Mesodermal cell (in vitro differentiated cells): Measurements from ENCODE around the gene CGNL1.

Experiments used
- H3K27ac ChIP-seq: 2 replicates; pipeline ENCODE4 v1.7.0; 2013; ENCODE audit warnings: mild to moderate bottlenecking, low read depth, low read length, moderate library complexity; ENCODE audit not compliant: severe bottlenecking
- H3K36me3 ChIP-seq: 2 replicates; pipeline ENCODE4 v1.7.1; 2013; ENCODE audit warnings: mild to moderate bottlenecking, low read length, moderate library complexity; ENCODE audit not compliant: control insufficient read depth, insufficient read depth
- H3K4me1 ChIP-seq: one replicate; pipeline ENCODE4 v1.7.1; 2013; ENCODE audit warnings: mild to moderate bottlenecking, low read length; ENCODE audit not compliant: insufficient read depth, control insufficient read depth, poor library complexity, severe bottlenecking
- H3K4me3 ChIP-seq: 2 replicates; pipeline ENCODE4 v1.7.0; 2013; ENCODE audit warnings: low read length, control low read depth, mild to moderate bottlenecking; ENCODE audit not compliant: insufficient read depth, poor library complexity, severe bottlenecking; ENCODE audit errors: extremely low read depth
- H3K9me3 ChIP-seq: 2 replicates; pipeline ENCODE4 v1.7.1; 2013; ENCODE audit warnings: mild to moderate bottlenecking, low read length, moderate library complexity; ENCODE audit not compliant: control insufficient read depth
- WGBS, 2 experiments: methylation state at CpG; one replicate each; pipeline ENCODE4 v1.1.5; 2013; ENCODE audit warnings: missing lambda C conversion rate in 2 of 2; ENCODE audit not compliant: insufficient coverage in 2 of 2; 5-methylcytosine and 5-hydroxymethylcytosine counted together

The CGNL1 gene

GRCh38 chr15:57477736-57478522 is 101.6 kb downstream of the CGNL1 start:
- Histone ChIP-seq H3K9me3 (no peaks in the 10 kb centered on the region), H3K36me3 (peaks cover 67% of the 10 kb centered on the region), H3K27ac (peak overlapping the region; percentile 36), H3K4me1 (peaks cover 25% of the 10 kb centered on the region), H3K4me3 (no peak overlapping the region)
- 89 to 90% methylated on average over 7 to 8 of the region's 9 CpGs for WGBS, 2 experiments

DNA sequence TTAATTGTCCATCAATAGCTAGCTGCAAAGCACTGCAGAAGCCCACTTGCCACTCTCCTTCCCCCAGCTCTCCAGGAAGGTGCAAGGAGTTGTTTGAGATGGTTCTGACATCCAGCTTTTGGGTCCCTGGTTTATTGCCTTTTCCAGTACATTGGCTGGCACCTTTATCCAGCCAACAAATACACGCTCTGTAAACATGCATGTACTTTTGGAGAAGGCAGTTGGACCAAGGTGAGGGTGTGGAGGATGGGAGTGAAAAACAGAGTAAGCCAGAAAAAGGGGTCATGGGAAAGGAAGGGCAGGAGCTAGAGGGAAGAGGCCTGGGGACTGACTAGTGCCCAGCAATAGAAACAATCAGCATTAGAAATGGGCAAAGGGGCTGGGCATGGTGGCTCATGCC is 102.7 kb downstream of the CGNL1 start:
- no peak overlapping the region for H3K4me3 ChIP-seq
- WGBS, 2 experiments, result 100% methylated on average over 1 of the region's 1 CpG
- H3K4me1 ChIP-seq, result peaks cover 25% of the 10 kb centered on the region
- H3K27ac ChIP-seq, result no peak overlapping the region
- H3K36me3 ChIP-seq, result peaks cover 61% of the 10 kb centered on the region
- H3K9me3 ChIP-seq, result no peaks in the 10 kb centered on the region

- 100% methylated on average over 1 of the region's 3 CpGs for WGBS, 2 experiments
- Histone ChIP-seq H3K4me3 (no peak overlapping the region), H3K27ac (no peak overlapping the region), H3K36me3 (peaks cover 49% of the 10 kb centered on the region), H3K9me3 (no peaks in the 10 kb centered on the region), H3K4me1 (peaks cover 34% of the 10 kb centered on the region)
These were observed 104.9 kb downstream of the CGNL1 start for GRCh38 chr15:57481038-57481705.

GRCh38 chr15:57485869-57486268 is 109.6 kb downstream of the CGNL1 start:
- H3K36me3 ChIP-seq, result peaks cover 32% of the 10 kb centered on the region
- WGBS, 2 experiments, result 18 to 20% methylated on average over 1 of the region's 2 CpGs

GRCh38 chr15:57486833-57487232 is 110.5 kb downstream of the CGNL1 start:
- H3K4me1 ChIP-seq, result peaks cover 28% of the 10 kb centered on the region
- H3K36me3 ChIP-seq, result peaks cover 34% of the 10 kb centered on the region
- H3K27ac ChIP-seq, result peak overlapping the region; percentile 88
- H3K4me3 ChIP-seq, result no peak overlapping the region
- H3K9me3 ChIP-seq, result no peaks in the 10 kb centered on the region

More at GRCh38 chr15:57485869-57486268, 109.6 kb downstream of the CGNL1 start:
- Histone ChIP-seq H3K27ac (peak overlapping the region; percentile 88), H3K9me3 (no peaks in the 10 kb centered on the region), H3K4me3 (no peak overlapping the region), H3K4me1 (peaks cover 28% of the 10 kb centered on the region)

DNA sequence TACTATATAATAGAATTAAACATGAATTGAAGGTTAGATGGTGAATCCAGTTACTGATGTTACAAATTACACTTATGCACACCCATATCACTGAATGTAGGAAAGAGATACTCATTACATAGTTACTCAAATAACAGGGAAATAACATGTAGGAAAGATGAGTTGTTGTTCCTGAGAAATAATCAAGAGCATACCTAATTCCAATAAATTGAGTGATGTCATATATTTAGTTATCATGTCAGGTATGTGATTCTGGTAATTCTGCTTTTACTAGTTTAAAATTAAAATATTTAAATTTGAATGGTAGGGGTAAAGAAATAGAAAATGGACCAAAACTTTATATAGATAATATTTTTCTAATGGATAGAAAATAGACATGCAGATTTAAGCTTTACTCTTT is 112.8 kb downstream of the CGNL1 start:
- H3K9me3 ChIP-seq, result no peaks in the 10 kb centered on the region
- H3K36me3 ChIP-seq, result peaks cover 42% of the 10 kb centered on the region
- peaks cover 28% of the 10 kb centered on the region for H3K4me1 ChIP-seq
- no peak overlapping the region for H3K27ac ChIP-seq
- H3K4me3 ChIP-seq, result no peak overlapping the region

DNA sequence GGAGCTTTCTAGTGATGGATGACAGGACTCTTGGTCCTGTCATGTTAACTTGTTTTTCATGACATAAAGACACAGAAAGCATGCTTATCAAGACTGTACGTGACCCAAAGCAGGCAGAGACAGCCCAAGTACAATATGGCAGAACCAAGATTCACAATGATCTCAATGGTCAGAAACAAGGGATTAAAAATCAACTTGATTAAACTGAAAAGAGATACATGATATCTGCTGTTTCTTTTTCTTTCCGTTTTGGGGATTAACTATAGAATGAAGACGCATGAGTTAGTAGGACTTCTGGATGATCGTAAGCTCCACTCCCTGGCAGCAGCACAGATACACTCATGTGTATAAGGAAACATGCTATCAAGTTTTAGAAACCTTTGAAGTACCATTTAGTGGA is 117.0 kb downstream of the CGNL1 start:
- peaks cover 42% of the 10 kb centered on the region for H3K36me3 ChIP-seq
- H3K27ac ChIP-seq, result no peak overlapping the region
- H3K9me3 ChIP-seq, result no peaks in the 10 kb centered on the region
- no peak overlapping the region for H3K4me3 ChIP-seq
- peaks cover 31% of the 10 kb centered on the region for H3K4me1 ChIP-seq
- WGBS, 2 experiments, result 100% methylated on average over 1 of the region's 4 CpGs; no CpG with 5 or more reads in 1 of the 2 experiments

- 98 to 100% methylated on average over 3 of the region's 4 CpGs for WGBS, 2 experiments
- Histone ChIP-seq H3K36me3 (peaks cover 35% of the 10 kb centered on the region), H3K27ac (peak overlapping the region; percentile 93), H3K4me3 (no peak overlapping the region), H3K9me3 (no peaks in the 10 kb centered on the region), H3K4me1 (peaks cover 33% of the 10 kb centered on the region)
These were observed 118.3 kb downstream of the CGNL1 start for GRCh38 chr15:57494581-57494980.

GRCh38 chr15:57495041-57495440 is 118.7 kb downstream of the CGNL1 start:
- 89 to 100% methylated on average over 1 to 2 of the region's 2 CpGs for WGBS, 2 experiments
- Histone ChIP-seq H3K4me3 (no peak overlapping the region), H3K4me1 (peaks cover 38% of the 10 kb centered on the region), H3K9me3 (no peaks in the 10 kb centered on the region), H3K27ac (peak overlapping the region; percentile 93), H3K36me3 (peaks cover 31% of the 10 kb centered on the region)

- WGBS, 2 experiments, result 80% methylated on average over 1 of the region's 2 CpGs; no CpG with 5 or more reads in 1 of the 2 experiments
- Histone ChIP-seq H3K27ac (peak overlapping the region; percentile 93), H3K9me3 (no peaks in the 10 kb centered on the region)
These were observed 119.4 kb downstream of the CGNL1 start for GRCh38 chr15:57495554-57496165.

GRCh38 chr15:57496594-57496945 is 120.3 kb downstream of the CGNL1 start:
- Histone ChIP-seq H3K4me3 (no peak overlapping the region), H3K9me3 (no peaks in the 10 kb centered on the region), H3K36me3 (peaks cover 18% of the 10 kb centered on the region), H3K4me1 (peaks cover 51% of the 10 kb centered on the region), H3K27ac (peak overlapping the region; percentile 93)
- WGBS, 2 experiments, result 60% methylated on average over 1 of the region's 1 CpG; no CpG with 5 or more reads in 1 of the 2 experiments

More at GRCh38 chr15:57495554-57496165, 119.4 kb downstream of the CGNL1 start:
- H3K36me3 ChIP-seq, result peaks cover 25% of the 10 kb centered on the region
- H3K4me1 ChIP-seq, result peaks cover 42% of the 10 kb centered on the region
- no peak overlapping the region for H3K4me3 ChIP-seq
